Measurements from ENCODE around the gene PTGR3.
"Not testable (repeated sequence)": the region's sequence is repeated elsewhere in the genome, so short reads cannot be mapped to it uniquely, and the experiment has no call there.

The PTGR3 gene

GRCh38 chr18:75201282-75202270 is 7.4 kb downstream of the PTGR3 start:
- DNase-seq = no peak

GRCh38 chr18:75200605-75201280 is 8.2 kb downstream of the PTGR3 start:
- no peak for DNase-seq

- DNase-seq = no peak
These were observed 8.9 kb downstream of the PTGR3 start for GRCh38 chr18:75200071-75200470.

- no peak for DNase-seq
These were observed 9.6 kb downstream of the PTGR3 start for GRCh38 chr18:75199327-75199726.

GRCh38 chr18:75198036-75198435 is 10.9 kb downstream of the PTGR3 start:
- DNase-seq = no peak

- no peak for DNase-seq
These were observed 16.0 kb downstream of the PTGR3 start for GRCh38 chr18:75192899-75193298.

GRCh38 chr18:75189696-75190095 is 19.2 kb downstream of the PTGR3 start:
- no peak for DNase-seq

- DNase-seq = not testable (repeated sequence)
These were observed 21.2 kb downstream of the PTGR3 start for GRCh38 chr18:75187702-75188101.

GRCh38 chr18:75185460-75185859 is 23.5 kb downstream of the PTGR3 start:
- no peak for DNase-seq

- no peak for DNase-seq
These were observed 24.9 kb downstream of the PTGR3 start for GRCh38 chr18:75183973-75184493.

- no peak for DNase-seq
These were observed 25.4 kb downstream of the PTGR3 start for GRCh38 chr18:75183524-75183923.

GRCh38 chr18:75179819-75180600 is 28.9 kb downstream of the PTGR3 start:
- no peak for DNase-seq

GRCh38 chr18:75178376-75178775 is 30.6 kb downstream of the PTGR3 start:
- DNase-seq = no peak

GRCh38 chr18:75176849-75177248 is 32.1 kb downstream of the PTGR3 start:
- no peak for DNase-seq

- no peak for DNase-seq
These were observed 35.2 kb downstream of the PTGR3 start for GRCh38 chr18:75173738-75174137.

- DNase-seq = no peak
These were observed 35.9 kb downstream of the PTGR3 start for GRCh38 chr18:75173125-75173432.

- DNase-seq = no peak
These were observed 36.4 kb downstream of the PTGR3 start for GRCh38 chr18:75172299-75173124.

GRCh38 chr18:75170916-75171315 is 38.0 kb downstream of the PTGR3 start:
- no peak for DNase-seq

- no peak for DNase-seq
These were observed 38.7 kb downstream of the PTGR3 start for GRCh38 chr18:75170022-75170789.

- no peak for DNase-seq
These were observed 39.5 kb downstream of the PTGR3 start for GRCh38 chr18:75169411-75169810.

GRCh38 chr18:75168619-75169018 is 40.3 kb downstream of the PTGR3 start:
- DNase-seq = no peak
